Testis (tissue), 3 donors: Measurements from ENCODE around the gene RAP1GDS1. TPM values are rescaled to one million over a fixed set of nuclear protein-coding genes. Genes with fewer than 3 reads are reported as not detected.

Experiments
- DNase-seq: peaks from one replicate; pipeline ENCODE4 v3.0.0-alpha.2; 2019
- H3K27ac ChIP-seq, 2 donors: fragments of 200-600 bp; sonication (generic); one replicate each; pipeline ENCODE4 v1.5.1; 2019
- H3K27me3 ChIP-seq: fragments of 200-600 bp; sonication (generic); one replicate; pipeline ENCODE4 v1.5.1; 2019
- H3K36me3 ChIP-seq: fragments of 200-600 bp; sonication (generic); one replicate; pipeline ENCODE4 v1.5.1; 2017; ENCODE audit warnings: low read depth; ENCODE audit errors: missing control alignments
- H3K4me1 ChIP-seq: fragments of 200-600 bp; sonication (generic); one replicate; pipeline ENCODE4 v1.5.1; 2019
- H3K4me3 ChIP-seq, 2 donors: fragments of 200-600 bp; sonication (generic); one replicate each; pipeline ENCODE4 v1.5.1; 2017 to 2019
- H3K9me3 ChIP-seq: fragments of 200-600 bp; sonication (generic); one replicate; pipeline ENCODE4 v1.5.1; 2017
- CTCF ChIP-seq, 3 experiments: fragments of 450-650 bp in 2 of 3; fragments of 200-600 bp in 1 of 3; sonication (generic) in 1 of 3; IDR thresholded peaks; one replicate each; pipeline ENCODE4 v1.5.1; 2016 to 2019; ENCODE audit warnings: antibody characterized with exemption in 3 of 3, mild to moderate bottlenecking in 2 of 3, moderate library complexity in 1 of 3
- POLR2A ChIP-seq: fragments of 450-650 bp; IDR thresholded peaks from one replicate; pipeline ENCODE4 v1.6.1; 2017; ENCODE audit warnings: antibody characterized with exemption, mild to moderate bottlenecking, moderate library complexity
- WGBS, 2 donors: methylation state at CpG; one replicate each; pipeline ENCODE4 v1.1.5; 2018; 5-methylcytosine and 5-hydroxymethylcytosine counted together
- intact Hi-C: fragments of 100-400 bp; cut with DNase I; formaldehyde crosslinking; loops from one replicate; pipeline ENCODE4 v1.15.1; 2023; ENCODE audit warnings: low total_unique reads
- polyA plus RNA-seq: library from polyadenylated mRNA; stranded (reverse); fragments of 350-450 nt; fragmentation: Illumina TruSeq; extraction: RNeasy Lipid Tissue Mini Kit (QIAGEN cat#74804); gene quantifications from one replicate; pipeline ENCODE4 v1.2.3, GENCODE V29; 2014; ENCODE audit warnings: low read depth, low replicate concordance; ENCODE audit not compliant: insufficient read depth
- total RNA-seq, 2 donors: library from RNA; depleted of rRNA; stranded (reverse); fragments of >200 nt; gene quantifications; one replicate each; pipeline ENCODE4 v1.2.3, GENCODE V29; 2016

The RAP1GDS1 gene
- total and polyA plus RNA-seq, 3 donors from 2014 or later, result 34.2 to 38.0 (median 37.2) TPM

GRCh38 chr4:98430708-98431403 is 169.7 kb downstream of the RAP1GDS1 start:
- TF ChIP-seq CTCF (IDR thresholded peaks at IDR 0.05) (no peak), POLR2A (no peak)
- Histone ChIP-seq H3K4me1 (no peaks in the 10 kb centered on the region), H3K4me3 (no peak overlapping the region), H3K36me3 (no peaks in the 10 kb centered on the region), H3K27me3 (no peaks in the 10 kb centered on the region), H3K27ac (no peak overlapping the region), H3K9me3 (no peaks in the 10 kb centered on the region)
- 91% methylated on average over 4 of the region's 4 CpGs for WGBS, 2 donors
- no peak for DNase-seq
- intact Hi-C loops, result no loop called here

- 97% methylated on average over 1 of the region's 1 CpG for WGBS, 2 donors
- intact Hi-C loops, result no loop called here
- TF ChIP-seq POLR2A (no peak), CTCF (IDR thresholded peaks at IDR 0.05) (no peak)
- Histone ChIP-seq H3K4me3 (no peak overlapping the region), H3K9me3 (no peaks in the 10 kb centered on the region), H3K27ac (no peak overlapping the region), H3K36me3 (no peaks in the 10 kb centered on the region), H3K27me3 (no peaks in the 10 kb centered on the region), H3K4me1 (no peaks in the 10 kb centered on the region)
- DNase-seq, result no peak
These were observed 172.5 kb downstream of the RAP1GDS1 start for GRCh38 chr4:98433691-98434090.

GRCh38 chr4:98434816-98435215 is 173.6 kb downstream of the RAP1GDS1 start:
- Histone ChIP-seq H3K27ac (no peak overlapping the region), H3K4me1 (no peaks in the 10 kb centered on the region), H3K36me3 (no peaks in the 10 kb centered on the region), H3K27me3 (no peaks in the 10 kb centered on the region), H3K4me3 (no peak overlapping the region), H3K9me3 (no peaks in the 10 kb centered on the region)
- no peak for DNase-seq
- WGBS, 2 donors, result 97% methylated on average over 6 of the region's 6 CpGs
- no peak for TF ChIP-seq POLR2A
- no peak for TF ChIP-seq CTCF (IDR thresholded peaks at IDR 0.05)
- intact Hi-C loops, result no loop called here

- no peak overlapping the region for H3K27ac ChIP-seq
- no peaks in the 10 kb centered on the region for H3K9me3 ChIP-seq
- H3K27me3 ChIP-seq, result no peaks in the 10 kb centered on the region
- no peak for DNase-seq
- no peaks in the 10 kb centered on the region for H3K36me3 ChIP-seq
- H3K4me3 ChIP-seq, result no peak overlapping the region
- H3K4me1 ChIP-seq, result no peaks in the 10 kb centered on the region
- intact Hi-C loops, result no loop called here
- TF ChIP-seq CTCF (IDR thresholded peaks at IDR 0.05) (no peak), POLR2A (no peak)
These were observed 183.2 kb downstream of the RAP1GDS1 start for GRCh38 chr4:98444371-98444770.
